Measurements from ENCODE around the gene TMEM207.
"Not testable (repeated sequence)": the region's sequence is repeated elsewhere in the genome, so short reads cannot be mapped to it uniquely, and the experiment has no call there.

Gene TMEM207

DNA sequence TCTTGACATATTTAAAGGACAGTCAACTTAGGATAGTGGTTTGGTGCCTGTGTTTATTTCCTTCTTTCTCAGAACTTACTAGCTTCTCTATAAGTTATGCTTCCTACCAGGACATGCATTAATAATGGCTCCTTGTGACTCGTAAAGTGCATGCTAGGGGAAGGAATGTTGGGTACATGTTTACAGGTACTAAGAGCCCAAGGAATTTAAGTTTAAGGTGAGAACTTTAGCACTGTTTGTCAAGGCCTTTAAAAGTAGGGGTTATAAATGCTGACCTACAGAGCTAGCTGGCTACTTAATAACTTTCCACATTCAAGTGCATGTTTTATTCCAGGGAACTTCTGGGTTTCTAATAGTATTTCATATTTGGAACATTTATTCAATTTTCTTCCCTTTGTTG lies at the start of gene TMEM207:
Gene TMEM207, minus strand, starts transcription at position 101 of the 400 bp plus-strand sequence. Its CDS starts 92 bp downstream, at position 9.
- no peak for DNase-seq (ENCODE audit: low read depth in 2 of 2)

DNA sequence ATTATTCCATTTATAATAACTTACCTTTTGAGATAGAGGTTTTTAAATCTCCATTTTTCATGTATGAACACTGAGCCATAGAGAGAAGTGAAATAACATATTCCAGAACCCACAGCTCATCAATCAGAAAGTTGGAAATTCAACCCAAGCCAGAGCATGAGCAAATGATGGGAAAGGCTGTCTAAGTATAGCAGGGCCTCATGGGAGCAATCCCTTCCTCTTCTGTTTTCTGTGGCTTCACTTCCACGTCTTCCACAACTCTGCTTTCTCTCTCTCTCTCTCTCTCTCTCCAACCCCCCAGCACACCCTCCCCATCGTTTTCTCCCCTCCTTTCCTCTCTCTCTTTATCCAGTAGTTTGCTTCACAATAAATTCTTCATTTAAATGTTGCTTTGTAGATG lies 49.4 kb upstream of the TMEM207 start:
- DNase-seq (ENCODE audit: low read depth in 2 of 2) = no peak

DNA sequence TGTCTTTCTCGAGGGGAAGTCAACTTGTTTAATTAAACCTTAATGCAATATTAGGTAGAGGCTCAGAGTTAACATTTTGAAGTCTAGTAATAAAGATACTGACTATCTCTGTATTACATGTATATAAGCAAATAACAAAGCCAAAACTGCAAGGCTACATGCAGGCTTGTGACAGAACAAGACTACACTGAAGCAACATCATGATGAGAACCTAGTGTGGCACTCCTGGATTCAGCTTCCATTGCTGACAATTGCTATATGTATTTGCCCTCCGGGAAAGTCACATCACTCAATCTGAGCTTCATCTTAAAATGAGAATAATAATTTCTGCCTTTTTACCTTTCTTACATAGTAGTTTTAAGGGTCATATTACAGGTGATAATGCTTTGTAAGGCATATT lies 48.6 kb upstream of the TMEM207 start:
- DNase-seq (ENCODE audit: low read depth in 2 of 2) = no peak

DNA sequence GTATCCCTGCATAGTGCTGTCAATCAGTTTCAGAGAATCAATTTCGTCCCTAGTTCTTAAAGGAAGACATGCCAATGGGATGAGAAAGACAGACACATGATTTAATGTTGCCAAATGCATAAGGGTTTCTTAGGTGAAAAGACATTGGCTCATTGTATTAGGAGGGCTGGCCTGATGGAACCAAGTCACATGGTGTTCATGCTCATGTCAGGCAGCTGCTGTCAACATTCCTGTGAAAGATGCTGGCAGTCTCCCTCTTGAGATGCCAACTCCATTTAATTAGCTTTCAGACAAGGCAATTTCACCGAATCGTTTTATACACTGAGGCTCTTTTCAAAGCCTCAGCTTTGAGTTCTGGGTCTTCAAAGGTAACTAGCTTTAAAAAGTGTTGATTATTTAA lies 48.1 kb upstream of the TMEM207 start:
- DNase-seq (ENCODE audit: low read depth in 2 of 2) = no peak

DNA sequence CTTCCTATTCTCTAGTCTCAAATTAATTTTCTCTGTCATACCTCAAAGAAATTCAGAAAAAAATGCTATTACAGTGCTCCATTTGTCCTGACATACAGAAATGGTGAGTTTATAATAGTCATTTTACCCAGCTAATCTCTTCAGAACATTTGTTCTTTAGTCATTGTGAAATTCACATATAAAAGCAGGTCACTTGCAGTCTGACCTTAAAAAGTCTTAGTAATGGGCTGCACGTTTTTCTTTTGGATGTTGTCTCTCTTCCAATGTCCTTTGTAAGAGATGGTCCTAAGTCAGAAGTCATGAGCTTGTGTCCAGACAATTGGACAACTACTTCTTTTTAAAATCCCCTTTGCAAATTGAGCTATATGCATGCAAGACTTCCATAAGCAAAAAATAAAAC lies 47.2 kb upstream of the TMEM207 start:
- DNase-seq (ENCODE audit: low read depth in 2 of 2) = no peak

DNA sequence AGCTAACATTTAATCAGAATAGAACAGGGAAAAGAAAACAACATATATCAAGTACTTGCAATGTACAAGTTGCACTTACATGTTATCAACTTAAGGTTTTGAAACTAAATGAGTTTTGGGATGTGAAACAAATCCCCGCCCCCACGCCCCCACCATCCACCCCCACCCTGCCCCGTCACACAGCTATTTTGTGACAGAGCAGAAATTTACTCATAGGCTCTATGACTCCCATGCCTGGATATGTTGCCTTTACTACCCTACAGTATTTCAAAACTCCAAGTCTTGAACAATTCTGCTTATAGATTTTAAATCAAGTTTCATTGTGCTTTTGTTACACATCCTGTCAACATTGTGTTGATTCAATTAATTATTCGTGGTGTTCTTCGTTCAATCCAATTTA lies 46.1 kb upstream of the TMEM207 start:
- DNase-seq (ENCODE audit: low read depth in 2 of 2) = no peak

DNA sequence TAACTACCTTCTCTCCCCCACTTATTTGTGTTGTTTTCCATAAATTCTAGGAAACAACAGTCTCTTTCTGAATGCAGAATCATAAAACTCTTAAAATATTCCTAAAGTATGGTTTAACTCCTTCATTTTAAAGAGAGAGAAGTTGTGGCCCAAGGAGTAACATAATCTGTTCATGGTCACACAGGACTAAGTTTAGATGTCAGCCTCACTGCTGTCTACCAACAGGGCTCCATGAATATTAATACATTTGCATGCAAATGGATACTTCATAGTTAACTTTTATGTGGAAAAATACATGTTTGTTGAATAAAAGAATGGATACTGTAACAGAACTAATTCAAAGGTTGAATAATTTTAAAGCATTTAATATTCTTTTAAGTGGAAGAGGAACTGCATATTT lies 45.7 kb upstream of the TMEM207 start:
- DNase-seq (ENCODE audit: low read depth in 2 of 2) = no peak

DNA sequence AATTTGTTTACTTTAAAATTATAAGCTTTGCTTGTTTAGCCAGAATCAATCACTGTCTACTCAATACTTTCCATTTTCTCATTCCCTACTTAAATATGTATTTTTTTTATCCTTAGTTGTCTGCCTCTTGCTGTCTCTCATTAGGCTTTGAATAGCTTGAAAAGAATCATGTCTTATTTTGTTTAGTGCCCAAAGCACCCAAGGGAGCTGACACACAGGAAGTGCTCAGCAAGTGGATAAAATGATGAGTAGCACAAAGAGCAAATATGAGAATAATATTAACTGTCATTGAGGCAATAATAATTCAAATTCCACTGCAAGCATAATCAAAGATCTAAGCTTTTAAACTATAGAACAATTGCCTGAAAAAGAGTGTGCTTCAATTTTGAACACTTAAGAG lies 45.2 kb upstream of the TMEM207 start:
- DNase-seq (ENCODE audit: low read depth in 2 of 2) = no peak

DNA sequence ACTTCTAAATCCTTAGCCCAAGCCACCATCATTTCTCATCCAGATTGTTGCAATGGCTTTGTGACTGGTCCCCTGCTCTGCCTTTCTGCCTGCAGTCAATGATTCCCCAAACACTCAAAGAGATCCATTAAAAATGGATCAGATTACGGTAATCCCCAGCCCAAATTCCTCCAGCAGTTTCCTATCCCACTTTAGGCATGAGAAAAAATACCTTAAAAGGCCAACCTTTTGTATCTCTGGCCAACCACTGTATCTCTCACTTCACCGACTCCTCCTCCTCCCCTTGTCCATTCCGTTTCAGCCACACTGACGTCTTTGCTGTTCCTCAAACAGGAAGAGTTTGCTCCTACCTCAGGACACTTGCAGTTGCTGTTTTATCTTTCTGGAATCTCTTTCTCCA lies 43.3 kb upstream of the TMEM207 start:
- DNase-seq (ENCODE audit: low read depth in 2 of 2) = no peak

DNA sequence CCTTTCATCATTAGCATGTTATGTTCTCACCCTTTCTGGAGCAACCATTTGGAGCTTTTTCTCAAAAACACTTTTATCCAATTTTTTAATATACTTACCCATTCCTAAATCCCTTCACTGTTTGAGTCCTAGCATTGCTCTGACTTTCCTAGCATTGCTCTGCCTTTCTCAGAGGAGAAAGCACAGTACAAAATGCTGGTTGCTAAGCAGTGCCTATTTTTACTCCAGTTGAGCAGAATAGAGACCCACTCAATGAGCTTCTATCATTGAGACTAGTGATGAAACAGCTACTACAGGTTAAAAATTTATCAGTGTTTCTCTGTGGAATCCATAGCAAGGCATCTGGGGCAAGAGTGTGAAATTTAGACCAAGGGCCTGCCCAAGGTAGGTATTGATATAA lies 42.4 kb upstream of the TMEM207 start:
- no peak for DNase-seq (ENCODE audit: low read depth in 2 of 2)

DNA sequence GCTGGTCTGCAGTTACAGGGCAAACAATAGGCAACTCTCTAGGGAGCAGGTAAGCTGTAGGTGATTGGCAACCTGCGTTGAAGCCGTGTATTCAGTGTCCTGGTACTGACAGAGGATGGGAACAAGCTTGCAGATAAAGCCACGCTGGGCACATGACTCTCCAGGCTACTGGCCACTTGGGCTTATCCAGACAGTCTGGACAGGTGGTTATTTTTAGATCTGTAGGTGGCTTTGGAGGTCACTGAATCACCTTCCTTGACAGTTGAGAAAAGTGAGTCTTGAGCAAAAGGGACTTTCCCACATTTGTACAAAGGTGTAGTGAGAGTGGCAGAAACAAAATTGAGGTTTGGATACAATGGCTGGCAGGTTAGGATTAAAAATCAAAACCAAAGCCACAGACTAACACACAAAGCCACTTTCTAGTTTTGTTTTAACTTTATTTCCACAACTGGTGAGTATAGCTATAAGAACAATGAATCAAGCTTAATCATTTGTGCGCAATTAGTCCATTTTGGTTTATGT lies 41.9 kb upstream of the TMEM207 start:
- DNase-seq (ENCODE audit: low read depth in 2 of 2) = peak in 1 of 2 donors; percentile 5

DNA sequence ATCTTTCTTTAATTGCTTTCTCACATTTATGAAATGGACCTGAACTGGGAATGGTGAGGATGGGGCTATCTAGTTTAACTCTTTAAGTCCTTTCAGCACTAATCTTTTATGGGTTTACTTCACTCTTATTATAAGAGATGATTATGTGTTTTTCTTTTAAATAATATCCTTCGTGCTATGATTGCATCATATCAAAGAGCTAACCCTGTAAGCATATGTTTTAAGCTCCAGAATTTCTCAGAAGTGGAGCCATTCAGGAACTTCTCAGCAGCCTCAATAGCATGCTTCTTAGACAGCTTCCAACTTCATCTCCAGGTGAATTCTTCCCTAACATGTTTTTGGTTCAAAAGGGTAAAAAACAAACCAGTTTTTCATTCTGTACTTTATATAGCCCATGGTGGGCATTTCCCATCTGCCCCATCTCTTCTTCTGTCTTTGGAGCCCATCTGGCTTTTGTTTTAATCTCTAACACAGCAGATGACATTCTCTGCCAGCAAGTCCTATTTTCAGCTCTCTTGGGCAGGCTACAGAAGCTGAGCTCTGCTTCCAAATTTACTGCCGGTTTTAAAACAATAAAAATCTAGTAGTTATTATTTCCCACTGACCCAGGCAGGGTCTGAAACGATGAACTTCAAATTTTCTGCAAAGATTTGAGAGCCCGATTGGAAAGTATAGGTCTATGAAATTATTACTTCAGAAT lies 37.4 kb upstream of the TMEM207 start:
- no peak for DNase-seq (ENCODE audit: low read depth in 2 of 2)

DNA sequence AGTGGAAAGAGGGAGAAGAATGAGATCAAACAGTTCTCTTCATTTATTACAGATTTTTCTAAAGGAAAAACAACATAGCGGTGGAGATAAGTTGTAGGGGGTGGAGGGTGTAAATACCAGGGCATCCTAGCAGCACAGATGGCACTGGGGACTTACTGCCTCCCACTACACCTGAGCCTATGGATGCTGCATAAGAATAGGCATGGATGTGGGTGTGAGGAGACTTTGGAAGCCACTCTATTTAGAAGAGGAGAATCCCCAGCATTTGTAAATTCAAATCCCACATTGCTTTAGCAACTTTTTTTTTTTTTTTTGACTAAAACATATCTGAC lies 36.8 kb upstream of the TMEM207 start:
- no peak for DNase-seq (ENCODE audit: low read depth in 2 of 2)

DNA sequence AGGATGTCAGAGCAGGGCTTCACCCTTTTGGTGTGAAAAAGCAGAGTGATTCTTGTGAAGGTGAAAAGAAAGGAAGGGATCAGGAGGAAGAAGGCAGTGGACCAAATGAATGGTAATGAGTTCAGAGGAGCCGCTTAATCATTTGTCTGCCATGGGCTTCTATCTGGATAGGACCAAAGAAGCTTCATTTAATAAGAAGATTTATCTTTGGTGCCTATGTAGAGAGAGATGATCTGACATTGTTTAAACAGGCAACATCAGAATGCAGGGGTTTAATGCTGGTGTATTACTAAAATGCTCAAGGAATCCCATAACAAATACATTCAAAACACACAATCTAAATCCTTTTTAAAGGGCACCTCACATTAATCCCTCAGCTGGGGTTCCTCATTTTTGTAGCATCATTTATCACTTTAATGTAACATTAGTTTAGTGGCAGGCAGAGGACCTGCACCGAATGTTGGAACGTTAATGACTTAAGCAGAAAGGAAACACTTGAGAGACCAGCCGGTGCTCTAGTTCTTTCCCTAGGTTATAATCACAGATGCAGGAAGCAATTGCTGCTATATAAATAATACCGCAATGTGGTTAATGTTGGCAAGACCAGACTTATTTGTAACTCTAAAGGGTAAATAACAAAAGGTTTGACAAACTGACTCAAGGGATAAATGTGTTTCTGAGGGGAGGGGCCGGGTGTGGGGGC lies 36.3 kb upstream of the TMEM207 start:
- DNase-seq (ENCODE audit: low read depth in 2 of 2) = no peak

DNA sequence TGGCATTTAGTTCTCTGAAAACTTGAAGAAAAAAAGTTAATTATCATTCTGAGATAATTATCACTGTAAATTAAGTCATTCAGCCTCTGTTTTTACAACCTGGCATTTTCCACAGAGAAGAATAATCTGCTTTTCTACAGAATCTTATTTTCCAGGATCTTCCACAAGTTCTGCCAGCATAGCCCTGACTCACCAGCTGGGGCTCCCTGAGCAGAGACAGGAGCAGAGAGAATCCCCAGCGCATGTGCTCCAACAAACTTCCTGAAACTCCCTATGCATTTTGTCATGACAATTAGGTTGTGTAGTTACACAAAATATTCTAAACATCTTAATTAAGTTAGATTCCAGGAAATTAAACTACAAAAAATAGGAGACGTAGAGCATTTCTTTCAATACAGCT lies 32.1 kb upstream of the TMEM207 start:
- DNase-seq (ENCODE audit: low read depth in 2 of 2) = no peak

DNA sequence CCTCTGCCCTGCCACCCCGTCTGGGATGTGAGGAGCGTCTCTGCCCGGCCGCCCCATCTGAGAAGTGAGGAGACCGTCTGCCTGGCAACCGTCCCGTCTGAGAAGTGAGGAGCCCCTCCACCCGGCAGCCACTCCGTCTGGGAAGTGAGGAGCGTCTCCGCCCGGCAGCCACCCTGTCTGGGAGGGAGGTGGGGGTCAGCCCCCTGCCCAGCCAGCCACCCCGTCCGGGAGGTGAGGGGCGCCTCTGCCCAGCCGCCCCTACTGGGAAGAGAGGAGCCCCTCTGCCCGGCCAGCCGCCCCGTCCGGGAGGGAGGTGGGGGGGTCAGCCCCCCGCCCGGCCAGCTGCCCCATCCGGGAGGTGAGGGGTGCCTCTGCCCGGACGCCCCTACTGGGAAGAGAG lies 23.6 kb upstream of the TMEM207 start:
- DNase-seq (ENCODE audit: low read depth in 2 of 2) = not testable (repeated sequence)

DNA sequence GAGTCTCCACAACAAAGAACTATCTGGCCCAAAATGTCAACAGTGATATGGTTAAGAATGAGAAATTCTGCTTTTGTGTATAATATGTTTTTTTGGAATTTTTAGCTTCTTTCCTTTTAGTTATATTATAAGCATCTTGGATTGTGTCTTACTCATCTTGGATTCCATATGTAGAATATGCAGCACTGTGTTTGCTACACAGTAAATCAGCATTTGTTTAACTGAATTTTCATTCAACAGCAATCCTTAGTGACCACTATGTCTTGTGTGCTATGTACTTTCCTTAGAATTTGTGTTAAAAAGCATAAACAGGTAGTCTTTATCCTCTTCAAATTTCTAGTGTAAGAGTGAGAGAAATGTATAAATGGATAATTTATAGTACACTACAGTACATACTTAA lies 18.2 kb upstream of the TMEM207 start:
- no peak for DNase-seq (ENCODE audit: low read depth in 2 of 2)

DNA sequence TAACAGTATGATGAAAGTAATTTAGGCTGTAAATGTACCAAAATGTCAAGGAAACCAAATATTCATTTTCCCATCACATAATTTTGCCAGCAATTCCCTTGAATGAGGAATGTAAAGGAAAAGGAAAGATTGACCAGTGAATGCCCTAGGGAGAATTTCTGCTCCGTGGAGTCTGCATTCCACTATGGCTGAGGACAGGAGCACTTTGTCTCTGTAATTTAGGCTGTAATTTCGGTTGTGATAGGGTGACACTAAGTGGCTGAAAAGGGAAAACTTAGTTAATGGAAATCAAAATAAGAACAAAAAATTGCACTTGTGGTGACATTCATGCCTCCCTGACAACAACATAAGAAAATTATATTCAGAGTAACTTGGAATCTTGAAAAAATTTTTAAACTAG lies 8.3 kb upstream of the TMEM207 start:
- no peak for DNase-seq (ENCODE audit: low read depth in 2 of 2)

DNA sequence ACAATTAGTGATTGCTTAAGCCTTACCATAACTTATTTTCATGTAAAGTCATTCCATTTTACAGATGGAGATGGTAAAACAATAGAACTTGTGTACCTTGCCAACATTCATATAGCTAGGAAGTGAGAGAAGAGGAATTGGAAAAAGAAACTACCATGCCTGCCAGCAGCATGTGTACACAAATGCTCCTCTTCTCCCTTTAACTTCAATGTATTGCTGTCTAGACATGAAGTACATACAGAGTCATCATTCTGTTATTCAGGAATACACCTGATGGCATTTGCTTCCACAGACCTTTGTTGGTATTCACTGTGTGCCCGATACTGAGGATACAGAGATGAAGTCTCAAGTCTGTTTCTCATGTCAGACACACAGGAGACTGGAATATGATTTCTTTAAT lies 7.1 kb upstream of the TMEM207 start:
- DNase-seq (ENCODE audit: low read depth in 2 of 2) = no peak

DNA sequence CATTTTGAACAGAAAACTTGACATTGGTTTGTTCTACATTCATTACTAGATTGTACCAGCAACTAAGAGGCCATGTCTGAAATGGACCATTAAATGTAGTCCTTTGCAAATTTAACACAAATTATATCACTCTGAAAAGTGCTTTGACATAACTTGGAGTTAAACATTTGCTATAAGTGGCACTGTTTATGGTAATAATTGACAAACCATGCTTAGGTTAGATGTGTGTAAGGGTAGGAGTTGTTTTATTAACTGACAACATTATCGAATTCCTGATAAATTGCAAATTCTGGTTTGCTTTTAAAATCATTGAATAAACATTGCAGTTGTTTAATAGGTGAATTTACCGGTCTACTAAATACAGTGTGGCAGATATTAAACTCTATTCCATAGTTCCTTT lies 6.1 kb upstream of the TMEM207 start:
- no peak for DNase-seq (ENCODE audit: low read depth in 2 of 2)

DNA sequence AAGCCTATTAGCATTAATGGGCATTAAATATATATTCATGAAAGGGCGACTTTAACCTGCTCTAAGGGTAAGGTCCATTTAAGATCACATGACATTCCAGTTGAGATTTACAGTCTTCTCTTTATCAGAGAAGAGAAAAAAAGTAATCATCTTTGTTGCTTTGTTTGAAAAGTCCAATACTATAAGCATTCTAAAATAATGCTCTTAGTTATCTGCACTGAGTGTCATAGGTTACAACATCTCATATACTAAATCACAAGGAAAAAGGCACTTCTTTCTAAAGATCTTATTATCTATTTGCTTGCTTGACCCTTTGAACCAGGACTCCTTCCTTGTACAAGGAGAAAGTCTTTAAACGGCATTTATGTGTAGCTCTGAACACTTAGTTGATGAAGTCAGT lies 1.4 kb downstream of the TMEM207 start:
- DNase-seq (ENCODE audit: low read depth in 2 of 2) = no peak

DNA sequence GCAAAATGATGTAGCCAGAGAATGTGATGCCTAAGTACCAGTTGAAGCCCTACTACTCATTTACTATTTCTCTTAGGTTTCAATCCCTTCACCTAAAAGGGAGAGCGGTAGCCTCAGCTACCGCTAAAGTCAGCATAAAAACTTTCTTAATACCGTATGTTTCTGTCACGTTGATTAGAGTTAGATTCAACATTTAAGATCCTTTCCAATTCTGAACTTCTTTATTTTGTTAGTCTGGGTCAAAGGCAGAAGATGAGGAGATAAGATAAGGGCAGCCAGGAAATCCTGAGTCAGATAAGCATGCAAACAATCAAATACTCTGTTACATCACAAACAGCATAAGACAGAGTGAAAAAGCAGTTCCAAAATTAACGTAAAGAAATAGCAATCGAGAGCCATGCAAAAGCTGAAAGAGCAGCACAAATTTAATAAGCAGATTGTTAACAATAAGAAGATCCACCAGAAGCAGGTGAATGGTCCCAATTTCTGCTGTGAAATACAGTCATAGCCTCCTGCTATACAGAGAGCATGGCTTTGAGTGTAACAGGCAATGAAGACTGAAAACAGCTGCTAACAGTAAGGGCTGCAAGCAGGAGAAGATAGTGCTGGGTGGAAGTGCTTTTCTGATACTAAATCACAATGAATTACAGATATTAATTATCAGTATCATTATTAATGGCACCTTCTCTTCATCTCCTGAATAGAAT lies 3.0 kb downstream of the TMEM207 start:
- no peak for DNase-seq (ENCODE audit: low read depth in 2 of 2)

DNA sequence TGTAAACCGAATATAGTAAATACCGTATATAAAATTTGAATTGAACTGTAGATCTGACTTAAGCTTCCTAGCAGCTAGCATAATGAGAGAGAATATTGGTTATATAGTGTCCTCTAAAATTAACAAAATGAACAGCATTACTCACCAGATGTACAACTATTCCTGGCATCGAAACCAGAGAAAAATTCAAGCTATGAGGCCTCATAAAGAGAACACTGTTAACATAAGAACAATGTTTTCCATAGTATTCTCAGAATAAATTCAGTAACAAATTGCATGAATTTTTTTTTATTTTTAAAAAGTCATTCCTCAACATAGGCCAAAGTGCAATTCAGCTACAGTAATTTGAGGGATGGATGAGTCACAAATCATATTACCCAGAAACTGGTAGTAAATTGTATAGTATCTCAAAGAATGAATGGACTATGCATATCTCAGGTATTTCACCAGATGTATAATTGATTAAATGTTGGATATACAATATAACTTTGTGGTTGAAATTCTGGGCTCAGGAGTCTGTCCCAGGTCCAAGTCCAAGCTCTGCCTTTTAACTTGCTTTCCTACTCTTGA lies 5.0 kb downstream of the TMEM207 start:
- DNase-seq (ENCODE audit: low read depth in 2 of 2) = no peak

All from stimulated activated CD8-positive, alpha-beta memory T cell treated with anti-CD3 and anti-CD28 coated beads, Interleukin-2, amount 100 ng/mL, for 48 hours (primary cell).